Keratinocyte (primary cell): ENCODE results near the gene CADM2. TPM values are rescaled to one million over a fixed set of nuclear protein-coding genes. Genes with fewer than 3 reads are reported as not detected.

ENCODE experiments used
- DNase-seq: peaks from one replicate; pipeline ENCODE4 v3.0.0-alpha.2; 2011; ENCODE audit warnings: low read depth, missing footprints, low spot score
- FAIRE-seq: peaks from 2 replicates; lab custom pipeline; 2011; peaks lifted over from hg19 to GRCh38; lab: Jason Lieb, UNC
- H2AFZ ChIP-seq: 2 replicates; pipeline ENCODE4 v1.6.0; 2012; ENCODE audit warnings: low read length, control low read depth, inconsistent platforms; ENCODE audit not compliant: control insufficient read depth
- H3K27ac ChIP-seq: 2 replicates; pipeline ENCODE4 v1.5.1; 2011; ENCODE audit warnings: low read length; ENCODE audit not compliant: control insufficient read depth, insufficient read depth
- H3K27me3 ChIP-seq: 3 replicates; pipeline ENCODE4 v1.6.0; 2011; ENCODE audit warnings: low read length; ENCODE audit not compliant: control insufficient read depth, insufficient read depth; ENCODE audit errors: extremely low read depth
- H3K36me3 ChIP-seq, 2 experiments: 2 replicates in 1 of 2; 3 replicates in 1 of 2; pipeline ENCODE4 v1.5.1; 2011; ENCODE audit warnings: low read length in 2 of 2, mild to moderate bottlenecking in 1 of 2; ENCODE audit not compliant: control insufficient read depth in 2 of 2, insufficient read depth in 2 of 2; ENCODE audit errors: extremely low read depth in 1 of 2
- H3K4me1 ChIP-seq: 3 replicates; pipeline ENCODE4 v1.5.1; 2011; ENCODE audit warnings: low read length; ENCODE audit not compliant: control insufficient read depth, insufficient read depth; ENCODE audit errors: extremely low read depth
- H3K4me2 ChIP-seq: 3 replicates; pipeline ENCODE4 v1.6.0; 2011; ENCODE audit warnings: low read depth, low read length; ENCODE audit not compliant: control insufficient read depth, insufficient read depth; ENCODE audit errors: extremely low read depth
- H3K4me3 ChIP-seq, 3 experiments: fragments of 200-600 bp in 1 of 3; sonication (generic) in 1 of 3; 2 replicates in 2 of 3; 3 replicates in 1 of 3; pipeline ENCODE4 v1.5.1; 2011 to 2016; ENCODE audit warnings: low read length in 3 of 3, mild to moderate bottlenecking in 3 of 3, control low read depth in 2 of 3, inconsistent platforms in 1 of 3, low read depth in 1 of 3, mixed read lengths in 1 of 3, mixed run types in 1 of 3, moderate library complexity in 1 of 3; ENCODE audit not compliant: control insufficient read depth in 2 of 3, insufficient read depth in 2 of 3; ENCODE audit errors: extremely low read depth in 1 of 3
- H3K79me2 ChIP-seq: 2 replicates; pipeline ENCODE4 v1.6.0; 2012; ENCODE audit warnings: low read length; ENCODE audit not compliant: control insufficient read depth, insufficient read depth
- H3K9ac ChIP-seq: 3 replicates; pipeline ENCODE4 v1.6.0; 2011; ENCODE audit warnings: low read length; ENCODE audit not compliant: control insufficient read depth, insufficient read depth; ENCODE audit errors: extremely low read depth
- H3K9me1 ChIP-seq: 3 replicates; pipeline ENCODE4 v1.6.0; 2011; ENCODE audit warnings: low read length; ENCODE audit not compliant: control insufficient read depth, insufficient read depth; ENCODE audit errors: extremely low read depth
- H3K9me3 ChIP-seq: 2 replicates; pipeline ENCODE4 v1.5.1; 2012; ENCODE audit warnings: low read depth, low read length; ENCODE audit not compliant: control insufficient read depth
- H4K20me1 ChIP-seq: 3 replicates; pipeline ENCODE4 v1.6.0; 2011; ENCODE audit warnings: low read length; ENCODE audit not compliant: control insufficient read depth, insufficient read depth; ENCODE audit errors: extremely low read depth
- EZH2 ChIP-seq: IDR thresholded peaks from one replicate; pipeline ENCODE4 v1.6.1; 2012; ENCODE audit warnings: inconsistent platforms, mild to moderate bottlenecking, low read length, moderate library complexity
- dilution Hi-C: fragments of 300-500 bp; cut with MboI; formaldehyde crosslinking; loops from one replicate; pipeline ENCODE4 v1.7.0; 2020; ENCODE audit warnings: low sequenced_read_pairs; ENCODE audit not compliant: extremely low pct_ligation_motif_present
- polyA plus RNA-seq, 5 experiments: library from polyadenylated mRNA; depleted of rRNA in 3 of 5; stranded (reverse) in 3 of 5; stranded (forward) in 1 of 5; unstranded in 1 of 5; fragments of >200 nt; gene quantifications; 1 replicate in 1 of 5; 2 replicates in 3 of 5; 3 replicates in 1 of 5; pipeline versions ENCODE4 v1.2.1 to v1.2.3, GENCODE V29; 2011 to 2012; ENCODE audit warnings: missing spikeins in 2 of 5, low read depth in 1 of 5, low replicate concordance in 1 of 5
- TF ChIP-seq, protein P1 (sequence below), 3 experiments: IDR thresholded peaks in 1 of 3; conservative IDR thresholded peaks in 1 of 3; optimal IDR thresholded peaks in 1 of 3; 2 replicates in 2 of 3; 3 replicates in 1 of 3; pipeline versions ENCODE3 to v1.5.1; 2011; ENCODE audit warnings: low read length in 3 of 3, mild to moderate bottlenecking in 3 of 3, moderate library complexity in 2 of 3, control low read depth in 1 of 3, inconsistent platforms in 1 of 3; ENCODE audit not compliant: insufficient read depth in 2 of 3; ENCODE audit errors: extremely low read depth in 1 of 3

CADM2 gene
- polyA plus RNA-seq, 1 donor (not counting 4 experiments of a cell fraction or from before 2014, with no cell fraction given): not detected

- Histone ChIP-seq H3K9me3 (no peaks in the 10 kb centered on the region), H3K27ac (no peak overlapping the region), H4K20me1 (no peaks in the 10 kb centered on the region), H3K4me2 (no peak overlapping the region), H3K4me3 (no peak overlapping the region), H3K36me3 (no peaks in the 10 kb centered on the region), H3K4me1 (no peaks in the 10 kb centered on the region), H3K9ac (no peak overlapping the region), H3K79me2 (no peaks in the 10 kb centered on the region), H2AFZ (no peak overlapping the region), H3K27me3 (no peaks in the 10 kb centered on the region), H3K9me1 (no peaks in the 10 kb centered on the region)
- no peak for TF ChIP-seq EZH2
- TF ChIP-seq, protein P1, sequence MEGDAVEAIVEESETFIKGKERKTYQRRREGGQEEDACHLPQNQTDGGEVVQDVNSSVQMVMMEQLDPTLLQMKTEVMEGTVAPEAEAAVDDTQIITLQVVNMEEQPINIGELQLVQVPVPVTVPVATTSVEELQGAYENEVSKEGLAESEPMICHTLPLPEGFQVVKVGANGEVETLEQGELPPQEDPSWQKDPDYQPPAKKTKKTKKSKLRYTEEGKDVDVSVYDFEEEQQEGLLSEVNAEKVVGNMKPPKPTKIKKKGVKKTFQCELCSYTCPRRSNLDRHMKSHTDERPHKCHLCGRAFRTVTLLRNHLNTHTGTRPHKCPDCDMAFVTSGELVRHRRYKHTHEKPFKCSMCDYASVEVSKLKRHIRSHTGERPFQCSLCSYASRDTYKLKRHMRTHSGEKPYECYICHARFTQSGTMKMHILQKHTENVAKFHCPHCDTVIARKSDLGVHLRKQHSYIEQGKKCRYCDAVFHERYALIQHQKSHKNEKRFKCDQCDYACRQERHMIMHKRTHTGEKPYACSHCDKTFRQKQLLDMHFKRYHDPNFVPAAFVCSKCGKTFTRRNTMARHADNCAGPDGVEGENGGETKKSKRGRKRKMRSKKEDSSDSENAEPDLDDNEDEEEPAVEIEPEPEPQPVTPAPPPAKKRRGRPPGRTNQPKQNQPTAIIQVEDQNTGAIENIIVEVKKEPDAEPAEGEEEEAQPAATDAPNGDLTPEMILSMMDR (optimal IDR thresholded peaks at IDR 0.05 in 1 of 3, IDR thresholded peaks at IDR 0.05 in 1 of 3, conservative IDR thresholded peaks at IDR 0.05 in 1 of 3; ENCODE audit: extremely low read depth in 1 of 3, insufficient read depth in 2 of 3, low read length in 3 of 3): no peak
- dilution Hi-C loops: no loop called here
- FAIRE-seq (no peak), DNase-seq (no peak)
Observed at GRCh38 chr3:85626662-85627061, 667.9 kb downstream of the CADM2 start.

DNA sequence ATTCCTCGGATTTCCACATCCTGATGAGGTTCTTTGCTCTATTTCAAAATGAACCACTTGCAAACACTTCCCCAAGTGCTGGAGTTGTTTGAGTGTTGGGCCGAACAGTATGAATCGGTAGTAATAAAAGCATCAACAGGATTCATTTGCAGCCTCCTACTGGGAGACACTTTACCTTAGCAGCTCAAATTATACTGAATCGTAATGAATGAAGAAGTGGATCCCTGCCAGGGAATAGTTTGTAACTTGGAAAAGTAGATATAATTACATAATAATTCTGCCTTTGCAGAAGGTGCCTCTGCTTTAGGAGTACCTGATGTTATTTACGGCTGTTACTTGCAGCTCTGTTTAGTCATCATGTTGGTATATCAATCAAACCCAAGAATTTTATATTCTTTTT is 669.1 kb downstream of the CADM2 start:
- no peaks in the 10 kb centered on the region for H3K4me1 ChIP-seq
- dilution Hi-C loops: no loop called here
- no peaks in the 10 kb centered on the region for H3K9me1 ChIP-seq
- H3K9me3 ChIP-seq: no peaks in the 10 kb centered on the region
- H3K27ac ChIP-seq: no peak overlapping the region
- FAIRE-seq (no peak), DNase-seq (no peak)
- TF ChIP-seq EZH2: no peak
- TF ChIP-seq, protein P1 (optimal IDR thresholded peaks at IDR 0.05 in 1 of 3, IDR thresholded peaks at IDR 0.05 in 1 of 3, conservative IDR thresholded peaks at IDR 0.05 in 1 of 3; ENCODE audit: extremely low read depth in 1 of 3, insufficient read depth in 2 of 3, low read length in 3 of 3): no peak
- H3K79me2 ChIP-seq: no peaks in the 10 kb centered on the region
- no peak overlapping the region for H2AFZ ChIP-seq
- no peak overlapping the region for H3K4me3 ChIP-seq
- H3K9ac ChIP-seq: no peak overlapping the region
- H4K20me1 ChIP-seq: no peaks in the 10 kb centered on the region
- H3K4me2 ChIP-seq: no peak overlapping the region
- no peaks in the 10 kb centered on the region for H3K36me3 ChIP-seq
- H3K27me3 ChIP-seq: no peaks in the 10 kb centered on the region
